ENCODE measurements around the gene CYFIP2.

The CYFIP2 gene

GRCh38 chr5:157356576-157356975 lies 90.7 kb downstream of the CYFIP2 start:
- DNase-seq (ENCODE audit: low read depth in 1 of 2, low spot score in 1 of 2) = no peak

- DNase-seq (ENCODE audit: low read depth in 1 of 2, low spot score in 1 of 2) = no peak
These were observed 91.9 kb downstream of the CYFIP2 start for GRCh38 chr5:157357823-157358222.

DNA sequence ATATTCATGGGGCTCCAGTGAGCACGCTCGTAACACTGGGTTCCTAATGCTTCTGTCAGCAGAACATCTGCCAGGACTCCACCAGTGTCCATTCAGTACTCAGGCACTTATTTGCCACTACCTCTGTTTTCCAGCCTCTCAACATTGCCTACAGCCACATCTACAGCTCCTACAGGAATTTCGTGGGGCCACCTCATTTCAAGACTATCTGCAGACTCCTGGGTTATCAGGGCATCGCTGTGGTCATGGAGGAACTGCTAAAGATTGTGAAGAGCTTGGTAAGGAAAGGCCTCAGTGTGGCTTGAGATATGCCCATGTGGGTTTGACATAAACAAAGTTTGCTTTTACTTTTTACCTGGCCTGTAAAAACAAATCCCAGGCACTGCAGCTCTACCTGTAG lies 92.9 kb downstream of the CYFIP2 start:
- DNase-seq (ENCODE audit: low read depth in 1 of 2, low spot score in 1 of 2) = no peak

DNA sequence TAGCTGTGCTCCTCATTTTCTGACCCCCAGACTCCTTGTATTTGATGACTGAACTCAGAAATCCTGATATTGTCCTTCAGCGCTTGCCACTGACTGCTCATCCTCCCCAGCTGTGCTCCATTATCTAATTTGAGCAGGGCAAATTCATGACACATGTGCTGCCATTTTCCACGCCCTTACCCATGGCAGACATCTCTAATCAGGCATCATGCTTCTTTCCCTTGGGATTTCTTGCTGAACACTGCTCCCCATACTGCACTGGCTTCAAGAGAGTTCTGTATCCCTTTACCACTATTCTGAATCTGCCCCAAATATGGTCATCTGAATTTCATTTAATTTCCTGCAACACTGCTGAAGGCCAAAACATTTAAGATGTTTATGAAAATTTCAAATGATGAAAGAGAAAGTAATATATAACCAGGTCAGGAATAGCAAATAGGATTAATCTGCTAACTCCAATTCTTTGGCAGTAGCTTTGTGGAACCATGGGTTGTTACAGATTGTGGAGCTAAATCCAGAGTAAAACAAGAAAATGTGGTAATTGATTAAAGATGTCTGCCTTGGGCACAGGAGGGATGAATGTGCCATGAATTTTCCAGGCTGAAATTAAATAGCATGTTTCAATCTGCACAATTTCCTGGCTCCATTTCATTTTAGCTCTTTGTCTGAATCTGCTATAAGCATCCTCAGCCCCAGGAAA lies 93.6 kb downstream of the CYFIP2 start:
- DNase-seq (ENCODE audit: low read depth in 1 of 2, low spot score in 1 of 2) = no peak

DNA sequence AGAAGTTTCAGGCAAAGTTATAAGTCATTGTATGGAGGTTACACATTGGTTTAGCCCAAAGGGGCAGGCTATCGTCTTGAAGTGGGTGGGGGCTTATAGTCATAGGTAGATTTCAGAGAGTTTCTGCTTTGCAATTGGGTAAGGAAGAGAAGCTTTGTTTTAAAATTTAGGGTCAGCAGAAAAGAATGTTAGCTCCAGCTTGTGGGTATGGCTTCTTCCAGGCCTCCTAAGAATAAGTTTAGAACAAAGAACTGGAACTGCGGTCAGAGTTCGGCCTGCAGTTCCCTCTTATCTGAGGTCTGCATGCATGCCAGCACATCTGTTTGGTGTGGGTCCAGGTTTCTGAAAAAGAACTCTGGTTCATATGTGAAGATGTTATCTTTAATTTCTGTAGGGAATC lies 96.1 kb downstream of the CYFIP2 start:
- DNase-seq (ENCODE audit: low read depth in 1 of 2, low spot score in 1 of 2) = no peak

DNA sequence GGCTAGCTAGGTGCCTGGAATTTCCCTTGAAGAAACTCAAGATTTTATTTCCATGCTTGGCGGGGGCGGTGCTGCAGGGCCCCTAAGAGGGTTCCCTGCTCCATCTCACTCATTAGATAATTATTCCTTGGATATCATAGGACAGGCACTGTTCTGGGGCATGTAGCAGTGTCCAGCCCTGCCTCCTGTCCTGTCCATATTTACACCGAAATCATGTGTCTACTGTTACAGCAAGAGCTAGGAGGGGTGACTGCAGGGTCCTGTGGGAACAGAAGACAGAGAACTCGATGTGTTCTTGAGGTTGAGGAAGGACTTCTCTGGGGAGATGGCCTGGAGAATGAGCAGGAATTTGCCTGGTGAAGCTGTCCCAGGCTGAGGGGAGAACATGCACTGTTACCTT lies 96.6 kb downstream of the CYFIP2 start:
- DNase-seq (ENCODE audit: low read depth in 1 of 2, low spot score in 1 of 2) = no peak

DNA sequence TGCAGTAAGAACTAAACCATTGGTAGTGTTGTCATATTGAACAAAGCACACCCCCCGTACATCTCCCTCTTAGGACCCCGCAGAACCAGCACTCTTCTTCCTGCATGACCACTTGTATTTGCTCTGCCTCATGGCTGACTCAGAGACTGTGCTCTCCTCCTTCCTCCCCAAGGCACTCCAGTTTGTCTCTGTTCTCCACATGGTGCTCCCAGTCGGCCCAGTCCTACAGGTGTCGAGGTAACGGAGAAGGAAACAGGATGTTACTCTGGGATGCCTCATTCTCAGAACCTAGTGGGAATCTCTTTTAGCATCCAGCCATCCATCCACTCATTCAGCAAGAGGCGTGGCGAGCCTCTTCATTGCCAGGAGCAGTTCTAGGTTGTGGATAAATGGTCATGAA lies 97.1 kb downstream of the CYFIP2 start:
- DNase-seq (ENCODE audit: low read depth in 1 of 2, low spot score in 1 of 2) = no peak

- DNase-seq (ENCODE audit: low read depth in 1 of 2, low spot score in 1 of 2) = no peak
These were observed 99.8 kb downstream of the CYFIP2 start for GRCh38 chr5:157365732-157366131.

GRCh38 chr5:157366741-157367674 lies 101.1 kb downstream of the CYFIP2 start:
- DNase-seq (ENCODE audit: low read depth in 1 of 2, low spot score in 1 of 2) = no peak

- no peak for DNase-seq (ENCODE audit: low read depth in 1 of 2, low spot score in 1 of 2)
These were observed 103.6 kb downstream of the CYFIP2 start for GRCh38 chr5:157369507-157369906.

DNA sequence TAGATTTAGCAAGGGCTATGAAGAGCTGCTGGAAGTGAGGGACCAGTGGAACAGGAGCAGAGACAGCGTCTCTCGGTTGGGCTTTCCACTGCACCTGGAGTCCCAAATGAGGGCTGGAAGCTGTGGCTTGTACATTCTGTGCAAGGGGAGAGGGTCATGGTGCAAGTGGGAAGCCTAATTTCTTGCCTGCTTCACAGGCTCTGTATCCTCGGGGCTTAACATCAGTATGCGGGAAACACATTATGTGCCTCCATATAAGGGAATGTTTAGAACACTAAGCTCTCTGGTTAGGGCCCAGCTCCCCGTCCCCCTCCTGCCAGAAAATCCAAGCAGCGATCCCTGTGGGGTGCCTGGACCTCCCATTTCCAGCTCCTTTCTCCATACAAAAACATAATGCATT lies 105.0 kb downstream of the CYFIP2 start:
- DNase-seq (ENCODE audit: low read depth in 1 of 2, low spot score in 1 of 2) = no peak

GRCh38 chr5:157371655-157372471 lies 105.9 kb downstream of the CYFIP2 start:
- no peak for DNase-seq (ENCODE audit: low read depth in 1 of 2, low spot score in 1 of 2)

DNA sequence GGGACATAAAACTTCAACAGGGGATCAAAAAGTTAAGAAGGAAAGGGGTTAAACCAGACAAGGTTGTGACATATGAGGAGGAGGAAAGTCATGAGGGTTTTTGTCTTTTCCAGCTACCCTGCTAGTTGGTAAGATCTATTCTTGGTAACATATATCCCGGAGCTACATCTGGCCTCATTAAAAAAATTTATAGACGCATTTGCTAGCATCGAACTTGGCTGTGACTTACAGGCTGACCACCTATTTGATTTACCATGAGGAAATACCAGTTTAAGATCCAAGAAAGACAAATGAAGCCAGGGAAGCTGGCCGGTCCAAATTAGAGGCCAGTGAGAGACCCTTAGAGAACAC lies 106.5 kb downstream of the CYFIP2 start:
- no peak for DNase-seq (ENCODE audit: low read depth in 1 of 2, low spot score in 1 of 2)

DNA sequence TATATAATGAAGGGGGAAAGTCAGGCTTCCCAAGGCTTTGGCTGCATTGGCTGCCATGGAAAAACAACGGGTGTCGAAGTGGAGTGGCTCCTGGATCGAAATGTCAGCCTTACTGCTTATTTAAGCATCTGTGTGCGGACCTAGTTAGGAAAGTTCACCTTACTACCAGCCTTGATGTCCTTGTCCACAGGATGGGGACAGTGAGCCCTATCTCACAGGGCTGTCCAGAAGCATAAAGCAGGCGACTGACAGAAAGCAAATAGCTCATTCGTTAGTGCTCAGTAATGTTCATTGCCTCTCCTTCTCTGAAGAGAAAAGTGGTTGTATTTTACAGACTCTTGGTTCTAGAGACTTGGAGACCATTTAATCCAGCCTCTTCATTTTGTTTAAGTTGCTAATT lies 112.6 kb downstream of the CYFIP2 start:
- no peak for DNase-seq (ENCODE audit: low read depth in 1 of 2, low spot score in 1 of 2)

DNA sequence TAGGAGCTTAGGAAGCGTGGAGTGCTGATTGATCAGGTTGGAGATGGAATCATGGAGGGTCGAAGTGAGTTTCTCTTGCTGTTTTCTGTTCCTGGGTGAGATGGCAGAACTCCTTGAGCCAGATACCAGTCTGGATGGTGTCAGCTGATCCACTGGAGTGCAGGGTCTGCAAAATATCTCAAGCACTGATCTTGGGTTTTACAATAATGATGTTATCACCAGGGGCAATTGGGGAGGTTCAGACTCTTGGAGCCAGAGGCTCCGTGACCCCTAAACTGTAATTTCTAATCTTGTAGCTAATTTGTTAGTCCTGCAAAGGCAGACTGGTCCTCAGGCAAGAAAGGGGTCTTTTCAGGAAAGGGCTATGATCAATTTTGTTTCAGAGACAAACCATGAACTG lies 114.1 kb downstream of the CYFIP2 start:
- DNase-seq (ENCODE audit: low read depth in 1 of 2, low spot score in 1 of 2) = no peak

DNA sequence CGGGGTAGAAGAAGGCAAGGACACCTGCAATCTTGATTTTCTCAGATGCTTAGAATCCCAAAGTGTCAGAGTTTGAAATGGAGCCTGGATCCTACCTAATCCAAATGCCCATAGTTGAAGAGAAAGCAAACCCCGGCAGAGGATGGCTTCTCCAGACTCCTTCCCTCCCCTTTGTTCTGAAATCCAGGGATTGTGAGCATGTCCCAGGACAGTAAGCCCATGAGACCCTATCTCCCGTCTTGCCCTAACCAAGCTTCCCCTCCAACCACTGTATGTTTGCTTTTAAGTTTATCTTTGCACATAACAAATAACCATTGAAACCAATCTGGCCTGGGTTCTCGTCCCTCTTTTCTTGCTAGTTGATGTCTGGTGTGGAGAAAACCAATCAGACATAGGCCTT lies 115.8 kb downstream of the CYFIP2 start:
- DNase-seq (ENCODE audit: low read depth in 1 of 2, low spot score in 1 of 2) = no peak

- DNase-seq (ENCODE audit: low read depth in 1 of 2, low spot score in 1 of 2) = no peak
These were observed 117.3 kb downstream of the CYFIP2 start for GRCh38 chr5:157382996-157383800.

DNA sequence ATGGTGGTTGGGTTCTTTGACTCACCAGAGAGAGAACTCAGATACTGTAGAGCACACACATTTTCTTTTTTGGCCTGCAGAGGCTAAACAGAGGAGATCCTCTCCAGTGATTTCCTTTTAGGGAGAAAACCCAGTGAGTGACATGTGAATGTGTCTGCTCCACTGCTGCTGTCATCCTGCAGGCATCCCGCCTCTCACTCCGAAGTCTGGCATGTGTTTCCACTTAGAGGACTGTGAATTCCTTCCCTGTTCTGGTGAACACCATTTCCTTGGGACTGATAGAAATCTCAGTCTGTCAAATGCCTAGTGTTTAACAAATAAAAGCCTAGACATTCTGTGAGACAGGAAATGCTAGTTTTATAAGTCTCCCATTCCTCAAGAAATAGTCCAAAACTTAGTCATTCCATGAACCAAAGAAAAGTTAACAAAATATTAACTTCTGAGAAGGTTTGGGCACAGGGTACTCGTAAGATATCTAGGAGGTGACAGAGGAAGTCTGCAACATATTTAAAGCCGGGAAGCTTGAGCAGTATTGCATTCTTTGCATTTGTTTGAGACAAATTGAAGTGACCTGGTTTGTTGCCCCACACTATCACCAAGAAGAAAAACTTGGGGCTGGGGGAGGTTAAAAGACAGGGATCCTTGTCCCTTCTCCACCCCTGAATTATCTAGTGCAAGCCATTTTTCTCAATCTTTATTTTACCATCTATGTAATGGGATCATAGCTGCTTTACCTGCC lies 119.2 kb downstream of the CYFIP2 start:
- no peak for DNase-seq (ENCODE audit: low read depth in 1 of 2, low spot score in 1 of 2)

DNA sequence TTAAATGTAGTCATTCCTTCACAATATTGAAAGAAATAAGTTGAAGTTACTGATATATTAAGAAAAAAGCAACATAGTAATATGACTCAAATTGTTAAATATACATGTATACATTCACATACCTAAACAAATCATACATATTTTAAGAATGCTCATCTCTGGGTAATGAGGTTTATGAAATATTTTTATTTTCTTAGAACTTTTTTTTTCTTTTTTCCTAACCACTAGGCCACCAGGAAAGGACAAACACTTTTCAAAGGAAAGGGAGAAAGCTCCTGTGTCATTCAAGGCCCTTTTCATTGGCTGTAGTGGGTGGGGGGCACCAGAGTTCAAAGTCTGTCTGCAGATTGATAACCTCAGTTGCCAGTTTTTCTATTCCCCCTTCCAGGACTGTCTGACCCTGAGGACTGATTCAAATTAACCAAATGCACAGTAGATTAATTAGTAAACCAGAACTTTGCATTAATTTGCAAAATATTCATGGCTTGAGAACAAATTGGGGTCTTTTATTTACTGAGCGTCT lies 121.2 kb downstream of the CYFIP2 start:
- no peak for DNase-seq (ENCODE audit: low read depth in 1 of 2, low spot score in 1 of 2)

GRCh38 chr5:157387683-157388093 lies 121.8 kb downstream of the CYFIP2 start:
- DNase-seq (ENCODE audit: low read depth in 1 of 2, low spot score in 1 of 2) = no peak

Data from activated T-helper 1 cell treated with anti-CD3 and anti-CD28 coated beads, Interleukin-2, amount 50 U/mL, for 16 hours (primary cell).